ENCODE data around the gene DYRK3. TPM values are rescaled to one million over a fixed set of nuclear protein-coding genes. Genes with fewer than 3 reads are reported as not detected.

DYRK3 gene
- total and polyA plus RNA-seq, 9 of the 15 experiments (the other 6 are each of a cell fraction or from before 2014, with no cell fraction given), result 4.5 to 33.7 (median 25.7) TPM

DNA sequence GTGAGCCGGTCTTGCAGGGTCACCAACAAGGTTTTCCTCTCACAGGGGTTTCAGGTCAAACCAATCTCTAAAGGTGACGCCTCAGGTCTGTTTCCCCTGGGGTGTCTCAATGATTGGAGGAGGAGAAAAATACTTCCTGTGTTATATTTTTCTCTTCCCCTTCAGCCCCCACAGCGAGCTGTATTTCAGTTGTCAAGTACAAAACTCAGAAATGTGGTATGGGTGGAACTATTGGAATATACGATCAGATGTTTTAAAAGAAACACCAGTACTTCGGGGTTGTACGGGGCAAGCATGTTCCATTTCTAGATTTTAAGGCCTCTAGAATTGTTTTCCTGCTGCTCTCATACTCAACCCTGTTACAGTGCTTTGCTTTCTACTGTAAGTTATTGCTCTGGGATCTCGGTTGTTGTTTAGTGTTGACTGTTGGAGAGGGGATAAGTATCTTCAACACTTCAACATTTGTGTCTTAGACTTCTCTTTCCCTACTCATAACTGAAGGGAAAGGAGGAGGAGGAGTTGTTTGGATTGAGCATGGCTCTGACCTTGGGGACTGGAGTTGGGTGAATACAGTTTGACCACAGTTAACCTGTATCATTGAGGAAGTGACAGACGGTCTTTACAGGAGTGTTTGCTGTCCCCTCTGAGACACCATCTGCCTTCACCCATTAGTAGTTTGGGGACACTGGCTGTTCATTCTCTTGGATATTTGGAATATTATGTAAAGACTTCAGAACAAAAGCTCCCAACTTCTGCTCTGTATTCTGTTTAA is 51.3 kb downstream of the DYRK3 start:
- WGBS (ENCODE audit: insufficient coverage, low coverage, missing lambda C conversion rate), result under 1% methylated on average over 8 of the region's 8 CpGs
- peaks cover 64% of the 10 kb centered on the region for H3K79me2 ChIP-seq (ENCODE audit: control insufficient read depth, insufficient read depth, low read length)
- in situ Hi-C loops (cut with MboI), result no loop called here
- DNase-seq (ENCODE audit: extremely low read depth in 1 of 4, low spot score in 3 of 4), result peak in 2 of 4 experiments; percentile 60 to 65
- no peak overlapping the region for H2AFZ ChIP-seq (ENCODE audit: low read depth, low read length)
- peak overlapping the region; percentile 80 for H3K27ac ChIP-seq (ENCODE audit: extremely low read depth, low read depth, low read length)
- peaks cover 47 to 61% of the 10 kb centered on the region in 2 experiments for H3K4me1 ChIP-seq (replicated peaks in 1 of 2; ENCODE audit: control insufficient read depth in 2 of 2, insufficient read depth in 2 of 2, low read length in 2 of 2)
- intact Hi-C loops (cut with micrococcal nuclease), result no loop called here
- peak overlapping the region; percentile 69 for H3K4me3 ChIP-seq
- ATAC-seq, result peak; percentile 38
- H3K9ac ChIP-seq (ENCODE audit: insufficient read depth in 1 of 2, low read depth in 2 of 2, low read length in 2 of 2), result peak overlapping the region; percentile 74 to 91; a peak in 3 of 4 replicates
- H3K9me1 ChIP-seq (ENCODE audit: control insufficient read depth, insufficient read depth, low read length), result peaks cover 17% of the 10 kb centered on the region
- CTCF ChIA-PET (ENCODE audit: low intra/inter-chr PET ratio), result no interaction called here
- H3K36me3 ChIP-seq (ENCODE audit: control insufficient read depth, insufficient read depth, low read length), result peaks cover 10% of the 10 kb centered on the region; the same call in 1 of the 3 replicates
- POLR2A ChIA-PET, result interaction anchor here (0.7 to 10.1 kb wide), 7 partner anchors 12 to 1256 kb away, joined by 3 to 130 read pairs (median 3); no protein-coding TSS in a partner anchor
- H3K4me2 ChIP-seq (ENCODE audit: insufficient read depth, low read length), result peak overlapping the region; percentile 89
- peaks cover 44% of the 10 kb centered on the region for H4K20me1 ChIP-seq (replicated peaks; ENCODE audit: control insufficient read depth, insufficient read depth, low read length)
- H3K27me3 ChIP-seq (ENCODE audit: control insufficient read depth in 2 of 2, insufficient read depth in 2 of 2, low read length in 2 of 2), result no peaks in the 10 kb centered on the region
- BruUV-seq (replicated peaks), result no TSS peak
- peak; percentile 78 for FAIRE-seq
- H3K9me3 ChIP-seq (replicated peaks; ENCODE audit: control insufficient read depth, insufficient read depth, low read depth, low read length), result no peaks in the 10 kb centered on the region
- no peak for TF ChIP-seq MTF1 (CRISPR knock-in tag; IDR thresholded peaks at IDR 0.05; ENCODE audit: borderline replicate concordance)
- TF ChIP-seq MAZ (CRISPR knock-in tag; conservative IDR thresholded peaks at IDR 0.05 in 1 of 2, IDR thresholded peaks at IDR 0.05 in 1 of 2), result 0 out of 4 replicates have a peak, but pooled peaks of 1 of the 2 experiments have one; percentile 3
- TF ChIP-seq ZBTB17 (CRISPR knock-in tag; IDR thresholded peaks at IDR 0.05), result 0 out of 2 replicates have a peak, but pooled peaks have one; percentile 32
- TF ChIP-seq SAP30 (IDR thresholded peaks at IDR 0.05; ENCODE audit: borderline replicate concordance, insufficient read depth, low read depth, low read length, poor library complexity, severe bottlenecking), result peak; percentile 23
- TF ChIP-seq, protein P1, sequence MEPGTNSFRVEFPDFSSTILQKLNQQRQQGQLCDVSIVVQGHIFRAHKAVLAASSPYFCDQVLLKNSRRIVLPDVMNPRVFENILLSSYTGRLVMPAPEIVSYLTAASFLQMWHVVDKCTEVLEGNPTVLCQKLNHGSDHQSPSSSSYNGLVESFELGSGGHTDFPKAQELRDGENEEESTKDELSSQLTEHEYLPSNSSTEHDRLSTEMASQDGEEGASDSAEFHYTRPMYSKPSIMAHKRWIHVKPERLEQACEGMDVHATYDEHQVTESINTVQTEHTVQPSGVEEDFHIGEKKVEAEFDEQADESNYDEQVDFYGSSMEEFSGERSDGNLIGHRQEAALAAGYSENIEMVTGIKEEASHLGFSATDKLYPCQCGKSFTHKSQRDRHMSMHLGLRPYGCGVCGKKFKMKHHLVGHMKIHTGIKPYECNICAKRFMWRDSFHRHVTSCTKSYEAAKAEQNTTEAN (CRISPR knock-in tag; IDR thresholded peaks at IDR 0.05), result 0 out of 2 replicates have a peak, but pooled peaks have one; percentile 38
- no peak for TF ChIP-seq CBX8 (IDR thresholded peaks at IDR 0.05; ENCODE audit: borderline replicate concordance, extremely low read depth, low read depth, low read length, poor library complexity, severe bottlenecking)
- TF ChIP-seq GTF2E2 (tag; IDR thresholded peaks at IDR 0.05), result 0 out of 2 replicates have a peak, but pooled peaks have one; percentile 7
- TF ChIP-seq, protein P2, sequence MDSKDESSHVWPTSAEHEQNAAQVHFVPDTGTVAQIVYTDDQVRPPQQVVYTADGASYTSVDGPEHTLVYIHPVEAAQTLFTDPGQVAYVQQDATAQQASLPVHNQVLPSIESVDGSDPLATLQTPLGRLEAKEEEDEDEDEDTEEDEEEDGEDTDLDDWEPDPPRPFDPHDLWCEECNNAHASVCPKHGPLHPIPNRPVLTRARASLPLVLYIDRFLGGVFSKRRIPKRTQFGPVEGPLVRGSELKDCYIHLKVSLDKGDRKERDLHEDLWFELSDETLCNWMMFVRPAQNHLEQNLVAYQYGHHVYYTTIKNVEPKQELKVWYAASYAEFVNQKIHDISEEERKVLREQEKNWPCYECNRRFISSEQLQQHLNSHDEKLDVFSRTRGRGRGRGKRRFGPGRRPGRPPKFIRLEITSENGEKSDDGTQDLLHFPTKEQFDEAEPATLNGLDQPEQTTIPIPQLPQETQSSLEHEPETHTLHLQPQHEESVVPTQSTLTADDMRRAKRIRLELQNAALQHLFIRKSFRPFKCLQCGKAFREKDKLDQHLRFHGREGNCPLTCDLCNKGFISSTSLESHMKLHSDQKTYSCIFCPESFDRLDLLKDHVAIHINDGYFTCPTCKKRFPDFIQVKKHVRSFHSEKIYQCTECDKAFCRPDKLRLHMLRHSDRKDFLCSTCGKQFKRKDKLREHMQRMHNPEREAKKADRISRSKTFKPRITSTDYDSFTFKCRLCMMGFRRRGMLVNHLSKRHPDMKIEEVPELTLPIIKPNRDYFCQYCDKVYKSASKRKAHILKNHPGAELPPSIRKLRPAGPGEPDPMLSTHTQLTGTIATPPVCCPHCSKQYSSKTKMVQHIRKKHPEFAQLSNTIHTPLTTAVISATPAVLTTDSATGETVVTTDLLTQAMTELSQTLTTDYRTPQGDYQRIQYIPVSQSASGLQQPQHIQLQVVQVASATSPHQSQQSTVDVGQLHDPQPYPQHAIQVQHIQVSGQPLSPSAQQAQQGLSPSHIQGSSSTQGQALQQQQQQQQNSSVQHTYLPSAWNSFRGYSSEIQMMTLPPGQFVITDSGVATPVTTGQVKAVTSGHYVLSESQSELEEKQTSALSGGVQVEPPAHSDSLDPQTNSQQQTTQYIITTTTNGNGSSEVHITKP (IDR thresholded peaks at IDR 0.05; ENCODE audit: partially characterized antibody), result peak; percentile 79
- TF ChIP-seq, protein P3, sequence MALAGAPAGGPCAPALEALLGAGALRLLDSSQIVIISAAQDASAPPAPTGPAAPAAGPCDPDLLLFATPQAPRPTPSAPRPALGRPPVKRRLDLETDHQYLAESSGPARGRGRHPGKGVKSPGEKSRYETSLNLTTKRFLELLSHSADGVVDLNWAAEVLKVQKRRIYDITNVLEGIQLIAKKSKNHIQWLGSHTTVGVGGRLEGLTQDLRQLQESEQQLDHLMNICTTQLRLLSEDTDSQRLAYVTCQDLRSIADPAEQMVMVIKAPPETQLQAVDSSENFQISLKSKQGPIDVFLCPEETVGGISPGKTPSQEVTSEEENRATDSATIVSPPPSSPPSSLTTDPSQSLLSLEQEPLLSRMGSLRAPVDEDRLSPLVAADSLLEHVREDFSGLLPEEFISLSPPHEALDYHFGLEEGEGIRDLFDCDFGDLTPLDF (CRISPR knock-in tag; IDR thresholded peaks at IDR 0.05), result no peak
- peak; percentile 84 for TF ChIP-seq SPI1 (IDR thresholded peaks at IDR 0.05; ENCODE audit: borderline replicate concordance, low read depth, low read length)
- TF ChIP-seq TAF1 (IDR thresholded peaks at IDR 0.05; ENCODE audit: control insufficient read depth, extremely low read depth, insufficient read depth, low read length, severe bottlenecking), result peak; percentile 19
- TF ChIP-seq TBP (optimal IDR thresholded peaks at IDR 0.05; ENCODE audit: low read depth, low read length), result peak; percentile 14
